ENCODE data around the gene PRL.

The PRL gene

DNA sequence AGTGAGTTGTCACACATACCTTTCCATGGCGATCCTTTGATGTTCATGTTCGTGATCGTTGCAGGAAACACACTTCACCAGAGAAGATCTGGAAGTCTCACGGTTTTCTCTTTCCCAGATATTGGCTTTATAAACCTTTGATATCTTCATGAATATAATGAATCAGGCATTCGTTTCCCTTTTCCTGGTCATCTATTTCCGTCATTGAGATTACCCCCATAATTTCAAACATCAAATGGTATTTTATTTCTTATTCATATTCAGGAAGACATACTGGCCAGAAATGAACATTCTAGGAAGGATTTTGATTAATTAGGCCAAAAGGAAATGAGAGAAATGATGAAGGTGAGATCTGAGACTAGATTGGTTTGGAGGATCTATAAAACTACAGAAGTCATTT lies at the start of gene PRL:
Gene PRL (minus strand): TSS at position 101 of the 400 bp plus-strand sequence. CDS start 54 bp downstream, at position 47.
- DNase-seq, result no peak

DNA sequence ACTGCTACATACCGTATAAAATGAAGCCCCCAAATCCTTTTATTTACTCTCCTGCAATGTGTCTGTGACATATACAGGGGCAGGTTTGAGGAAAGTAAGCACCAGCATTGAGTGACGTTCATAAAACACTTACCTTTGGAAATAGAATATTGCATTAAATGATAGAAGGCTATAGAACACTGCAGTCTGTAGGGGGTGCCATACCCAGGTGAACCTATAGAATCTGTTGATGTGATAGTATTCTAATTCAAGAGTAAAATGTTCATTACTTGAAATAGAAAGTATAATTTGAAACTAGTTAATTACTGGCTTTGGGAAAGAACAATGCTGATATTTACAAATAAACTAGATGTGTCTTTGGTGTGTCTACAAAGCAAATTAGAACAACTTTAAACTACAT lies 47.0 kb upstream of the PRL start:
- DNase-seq, result no peak

DNA sequence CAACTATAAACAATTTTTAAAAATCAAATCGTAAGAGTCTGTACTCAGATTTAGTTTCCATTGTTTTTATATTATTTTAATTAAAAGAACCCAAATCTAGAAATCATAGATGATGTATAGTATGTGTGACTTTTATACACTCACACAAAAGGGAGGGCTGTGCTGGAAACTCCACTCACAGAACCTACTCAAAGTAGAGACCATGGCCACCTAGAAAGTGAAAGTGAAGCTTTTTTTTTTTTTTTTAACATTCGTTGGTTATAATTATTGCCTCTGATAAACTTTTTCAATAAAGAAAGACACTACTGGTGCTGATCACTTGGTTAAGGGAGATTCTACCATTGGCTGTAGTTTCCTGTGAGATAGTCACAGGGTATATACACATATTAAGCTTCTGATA lies 37.9 kb upstream of the PRL start:
- no peak for DNase-seq

DNA sequence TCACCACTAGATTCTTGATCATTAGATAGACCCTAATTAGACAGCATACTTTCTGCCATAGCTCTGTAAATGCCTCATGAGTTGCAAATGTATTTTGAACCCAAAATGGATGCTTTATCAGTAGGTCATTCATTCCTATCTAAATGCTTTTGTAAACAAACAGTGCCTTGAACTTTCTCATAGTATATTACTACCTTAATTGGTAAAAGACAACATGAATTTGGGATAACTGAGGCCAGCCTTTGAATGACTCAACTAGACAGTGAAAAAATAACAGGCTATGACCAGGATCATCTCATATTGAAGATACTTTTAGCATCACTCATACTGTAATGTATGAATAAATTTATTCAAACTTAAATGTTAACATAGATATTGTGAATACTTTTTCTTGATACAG lies 37.0 kb upstream of the PRL start:
- DNase-seq, result peak; percentile 53

DNA sequence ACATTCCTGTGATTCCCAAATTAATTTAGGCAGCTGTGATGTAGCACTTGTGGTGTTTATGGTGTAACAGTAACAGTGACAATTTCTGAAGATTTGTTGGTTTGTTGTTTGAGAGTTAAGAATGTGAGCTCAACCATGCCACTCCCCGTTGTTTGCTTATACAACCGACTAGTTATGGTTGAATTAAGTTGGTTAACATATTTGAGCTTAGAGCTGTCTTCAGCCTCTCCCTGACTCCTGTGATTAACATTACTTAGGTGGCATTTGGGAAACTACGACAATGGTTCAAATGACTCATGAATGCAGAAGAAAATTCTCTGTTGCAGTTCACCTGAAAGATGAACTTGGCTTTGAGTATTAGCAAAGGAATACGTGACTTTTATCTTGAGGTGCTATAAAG lies 35.9 kb upstream of the PRL start:
- DNase-seq, result no peak

DNA sequence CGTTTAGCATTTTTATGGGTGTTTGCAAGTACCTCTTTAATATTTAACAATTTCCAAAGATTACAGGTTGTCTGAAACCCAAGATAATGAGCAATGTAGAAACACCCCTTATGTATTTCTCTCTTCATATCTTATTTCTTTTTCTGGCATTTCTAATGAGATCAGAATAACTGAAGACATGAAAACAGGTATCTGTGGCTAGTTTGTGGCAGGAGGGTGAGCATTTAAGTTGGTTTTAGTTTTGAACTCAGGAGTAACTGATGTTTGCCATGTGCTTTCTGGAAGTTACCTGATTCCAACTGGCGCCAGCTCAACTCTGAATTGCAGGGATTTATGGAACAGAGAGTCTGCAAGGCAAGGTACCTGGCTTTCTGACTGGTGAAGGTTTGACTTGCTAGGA lies 35.4 kb upstream of the PRL start:
- no peak for DNase-seq

DNA sequence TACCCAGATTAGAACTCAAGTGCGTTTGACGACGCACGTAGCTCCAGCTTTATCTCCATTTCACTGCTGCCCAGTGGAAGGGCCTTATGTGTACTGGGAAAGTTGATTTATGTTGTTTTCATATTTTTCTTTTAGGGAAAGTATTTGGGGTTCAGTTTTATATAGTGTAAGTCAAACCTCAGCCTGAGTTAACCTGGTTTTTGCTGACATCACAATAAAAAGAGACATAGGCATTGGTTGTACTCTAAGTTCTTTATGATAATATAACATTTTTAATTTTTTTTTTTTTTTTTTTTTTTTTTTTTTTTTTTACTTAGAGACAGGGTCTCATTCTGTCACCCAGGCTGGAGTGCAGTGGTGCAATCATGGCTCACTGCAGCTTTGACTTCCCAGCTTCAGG lies 34.1 kb upstream of the PRL start:
- no peak for DNase-seq

DNA sequence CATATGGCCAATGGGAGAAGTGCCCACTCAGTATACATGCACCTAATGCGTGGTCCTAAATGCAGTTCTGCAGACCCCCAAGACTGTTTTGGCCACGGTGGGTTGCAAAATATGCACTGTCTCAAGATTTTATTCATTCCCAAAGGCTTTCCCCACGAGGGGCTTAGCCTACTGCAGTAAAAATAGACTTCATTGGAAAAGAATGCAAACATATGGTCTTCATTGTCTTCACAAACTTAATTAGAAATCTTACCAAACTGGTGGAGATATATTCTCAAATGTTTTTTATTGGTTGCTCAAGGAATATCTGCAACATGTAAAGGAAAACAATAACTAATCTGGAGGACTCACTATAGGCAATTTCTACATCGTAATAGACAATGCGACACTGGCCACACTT lies 31.6 kb upstream of the PRL start:
- DNase-seq, result peak; percentile 84

DNA sequence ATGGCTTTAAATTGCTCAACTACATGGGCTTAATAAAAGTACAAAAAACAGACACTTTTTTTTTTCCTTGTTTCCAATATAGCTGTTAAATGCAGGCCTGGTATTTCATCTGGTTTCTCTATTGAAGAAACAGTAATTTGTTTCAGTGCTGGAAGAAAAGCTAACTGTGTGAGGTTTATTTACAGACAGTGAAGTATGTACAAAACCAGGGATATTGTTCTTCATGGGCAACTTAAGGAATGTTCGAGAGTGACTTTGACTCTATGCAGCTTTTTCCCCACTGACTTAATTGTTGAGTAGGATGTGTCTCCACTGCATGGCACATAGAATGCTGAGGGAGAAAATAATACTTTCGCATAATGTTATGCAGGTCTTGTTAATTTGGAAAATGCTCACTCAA lies 31.0 kb upstream of the PRL start:
- DNase-seq, result peak; percentile 57

DNA sequence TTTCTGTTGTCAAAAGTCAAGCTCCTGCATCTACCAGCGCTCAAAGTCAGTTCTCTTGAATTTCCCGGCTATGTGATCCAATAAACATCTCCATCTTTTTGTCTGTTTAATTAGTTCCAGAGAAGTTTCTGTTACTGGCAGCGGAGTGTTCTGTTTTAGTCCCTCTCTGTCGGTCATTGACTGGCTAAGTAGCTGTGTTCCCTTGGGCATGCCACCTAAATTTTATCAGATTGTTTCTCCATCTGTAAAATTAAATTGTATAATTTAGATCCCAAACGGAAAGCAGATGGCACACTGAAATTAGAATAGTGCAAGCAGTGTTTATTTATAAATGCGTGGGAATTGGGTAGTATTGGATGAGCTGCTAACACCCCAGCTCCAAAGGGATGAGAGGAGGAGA lies 29.7 kb upstream of the PRL start:
- no peak for DNase-seq

DNA sequence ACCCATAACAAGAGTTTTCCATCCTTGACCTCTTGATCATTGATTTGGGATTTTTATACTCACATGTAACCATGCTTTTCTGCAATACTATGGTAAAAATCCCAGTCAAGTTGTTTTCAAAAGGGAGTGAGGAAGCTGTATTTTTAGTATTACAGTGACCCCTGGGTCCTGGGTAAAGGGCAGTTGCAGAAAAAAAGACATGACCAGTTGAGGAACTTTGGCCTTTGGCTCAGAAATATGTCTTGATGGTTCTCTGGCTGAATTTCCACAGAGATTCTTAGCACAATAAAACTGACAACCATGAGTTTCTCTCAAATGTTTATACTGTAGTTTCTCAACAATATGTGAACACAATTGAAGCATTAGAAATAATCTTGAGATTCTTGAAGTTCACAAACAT lies 28.6 kb upstream of the PRL start:
- no peak for DNase-seq

DNA sequence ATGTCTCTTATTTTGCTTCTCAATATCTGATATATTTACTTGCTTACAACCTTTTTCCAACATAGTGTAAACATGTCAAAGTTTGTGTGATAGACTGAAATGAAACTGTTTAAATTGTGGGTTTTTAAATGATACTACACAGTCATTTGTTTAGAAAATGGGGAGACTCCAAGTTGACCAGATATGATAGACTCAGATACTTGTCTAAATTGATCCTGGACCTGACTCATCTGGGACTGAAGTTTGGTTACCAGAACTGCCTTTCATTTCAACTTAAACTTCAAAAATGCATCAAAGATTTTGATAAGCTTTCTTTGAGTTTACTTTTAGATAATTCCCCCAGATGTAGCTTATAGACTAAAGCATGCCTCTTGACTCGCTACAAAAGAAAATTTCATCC lies 27.0 kb upstream of the PRL start:
- no peak for DNase-seq

DNA sequence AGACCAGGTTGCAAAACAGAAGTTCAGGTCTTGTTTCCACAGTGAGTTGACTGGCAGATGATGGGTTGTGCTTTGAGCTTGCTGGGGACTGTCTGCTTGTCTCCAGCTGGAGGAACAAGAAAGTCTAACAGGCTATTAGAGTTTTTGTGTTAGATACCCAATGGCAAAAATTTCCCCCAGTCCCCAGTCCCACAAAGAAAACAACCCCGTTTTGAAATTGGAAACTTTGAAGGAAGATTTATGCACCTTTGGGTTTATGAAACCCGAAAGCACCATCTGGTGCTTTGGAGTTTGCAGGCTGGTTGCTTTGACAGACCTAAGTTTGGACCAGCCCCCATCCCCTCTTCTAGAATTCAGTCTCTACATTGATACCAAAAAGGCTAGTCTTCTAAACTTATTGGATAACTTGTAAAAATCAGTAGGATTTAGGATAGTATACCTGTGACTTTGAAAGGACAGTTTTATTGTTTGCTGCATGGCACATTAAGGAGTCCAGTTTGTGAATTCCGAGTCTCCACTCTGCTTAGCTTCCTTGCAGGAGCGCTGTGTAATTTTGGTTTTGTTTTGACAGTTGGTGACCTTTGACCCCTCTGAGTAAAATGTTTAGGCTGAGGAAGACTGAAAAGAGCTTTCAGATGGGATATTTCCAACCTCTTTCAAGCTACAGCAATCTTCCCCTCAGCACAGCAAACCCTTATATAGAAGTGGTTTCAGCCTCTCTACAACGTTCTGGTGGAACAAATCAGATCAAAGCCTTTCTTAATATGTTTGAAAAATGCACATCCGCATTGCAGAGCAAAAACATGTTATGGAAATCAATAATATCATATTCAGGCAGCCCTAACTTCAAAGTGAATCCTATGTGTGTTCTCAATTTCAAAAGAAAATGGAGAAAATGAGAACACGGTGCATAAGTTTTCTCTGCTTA lies 25.5 kb upstream of the PRL start:
- DNase-seq, result peak; percentile 41

DNA sequence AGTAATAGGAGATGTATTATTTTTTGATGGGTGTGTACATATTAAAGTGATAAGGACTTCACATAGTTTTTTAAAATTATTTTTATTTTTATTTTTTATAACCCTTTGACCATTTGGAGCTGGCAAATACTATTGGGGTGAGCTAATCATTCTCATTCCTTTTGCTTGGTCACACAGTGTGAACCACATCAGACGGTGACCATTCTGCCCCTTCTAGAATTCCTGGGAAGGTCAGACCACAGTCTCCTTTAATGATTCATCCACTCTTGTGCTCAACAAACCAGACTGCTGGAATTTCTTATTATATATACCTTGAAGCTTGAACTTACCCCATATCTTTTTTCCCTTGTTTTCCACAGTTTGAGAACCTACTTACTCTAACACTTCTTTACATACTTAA lies 23.9 kb upstream of the PRL start:
- DNase-seq, result peak; percentile 96

DNA sequence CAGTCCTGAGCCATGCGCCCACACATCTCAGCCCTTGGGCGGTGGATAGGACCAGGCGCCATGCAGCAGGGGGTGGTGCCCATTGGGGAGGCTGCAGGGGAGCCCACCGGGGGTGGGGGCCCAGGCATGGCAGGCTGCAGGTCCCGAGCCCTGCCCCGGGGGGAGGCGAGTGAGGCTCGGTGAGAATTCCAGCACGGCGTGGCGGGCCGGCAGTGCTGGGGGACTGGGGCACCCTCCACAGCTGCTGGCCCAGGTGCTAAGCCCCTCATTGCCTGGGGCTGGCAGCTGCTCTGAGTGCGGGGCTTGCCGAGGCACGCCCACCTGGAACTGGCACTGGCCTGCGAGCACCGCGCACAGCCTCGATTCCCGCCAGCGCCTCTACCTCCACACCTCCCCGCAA lies 21.6 kb upstream of the PRL start:
- DNase-seq, result no peak

DNA sequence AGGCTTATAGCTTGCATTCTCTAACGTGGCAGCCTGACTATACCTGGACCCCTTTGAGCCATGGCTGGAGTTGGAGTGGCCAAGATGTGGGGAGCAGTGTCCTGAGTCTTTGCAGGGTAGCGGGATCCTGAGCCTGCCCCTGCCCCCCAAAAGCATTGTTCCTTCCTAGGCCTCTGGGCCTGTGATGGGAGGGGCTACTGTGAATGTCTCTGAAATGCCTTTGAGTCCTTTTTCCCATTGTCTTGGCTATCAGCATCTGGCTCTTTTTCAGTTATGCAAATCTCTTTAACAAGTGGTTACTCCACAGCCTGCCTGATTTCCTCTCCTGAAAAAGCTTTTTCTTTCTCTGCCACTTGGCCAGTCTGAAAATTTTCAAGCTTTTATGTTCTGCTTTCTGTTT lies 17.0 kb upstream of the PRL start:
- DNase-seq, result no peak

DNA sequence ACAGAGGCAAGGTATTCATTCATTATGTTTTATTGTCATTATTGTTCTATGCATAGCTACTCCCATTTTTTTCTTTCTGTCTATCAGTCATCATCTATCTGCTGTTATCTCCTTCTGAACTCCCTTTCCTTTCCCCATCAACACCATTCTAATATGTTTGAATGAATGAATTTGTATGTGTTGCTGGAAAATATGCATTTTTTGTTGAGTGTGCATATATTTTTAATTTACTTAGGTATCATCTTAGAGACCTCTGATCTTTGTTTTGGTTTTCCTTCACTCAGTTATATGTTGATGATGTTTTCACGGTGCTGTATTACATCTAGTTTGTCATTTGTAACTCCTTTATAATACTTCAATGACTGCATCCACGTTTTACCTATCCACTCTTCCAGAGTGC lies 12.1 kb upstream of the PRL start:
- no peak for DNase-seq

DNA sequence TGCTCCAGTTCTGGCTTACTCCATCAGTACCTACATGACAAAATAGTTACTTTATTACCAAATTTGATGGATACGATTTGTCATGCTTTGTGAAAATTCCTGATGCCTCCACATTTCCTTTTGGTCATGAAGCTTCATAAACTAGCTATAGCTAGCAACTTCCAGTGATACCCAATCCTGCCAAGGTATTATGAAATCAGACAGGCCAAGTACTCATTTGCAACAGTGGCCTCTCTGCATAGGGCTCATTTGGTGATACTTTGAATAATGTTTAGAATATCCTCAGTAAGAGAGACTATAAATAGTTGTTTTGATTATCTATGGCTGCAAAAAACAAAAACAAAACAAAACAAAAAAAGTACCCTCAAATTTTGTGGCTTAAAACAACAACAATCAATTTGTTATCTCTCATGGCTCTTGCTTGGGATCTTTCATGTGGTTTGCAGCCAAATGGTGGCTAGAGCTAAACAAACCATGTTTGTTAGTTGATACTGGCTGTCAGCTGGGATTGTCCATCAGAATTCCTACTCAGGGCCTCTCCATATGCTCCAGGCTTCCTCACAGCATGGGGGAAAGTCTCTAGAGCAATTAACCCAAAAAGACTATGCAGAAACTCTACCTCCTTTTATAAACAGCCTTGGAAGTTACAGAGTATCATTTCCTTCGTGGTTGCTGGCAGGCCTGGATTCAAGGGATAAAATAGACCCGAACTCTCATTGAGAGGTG lies 10.1 kb upstream of the PRL start:
- DNase-seq, result no peak

DNA sequence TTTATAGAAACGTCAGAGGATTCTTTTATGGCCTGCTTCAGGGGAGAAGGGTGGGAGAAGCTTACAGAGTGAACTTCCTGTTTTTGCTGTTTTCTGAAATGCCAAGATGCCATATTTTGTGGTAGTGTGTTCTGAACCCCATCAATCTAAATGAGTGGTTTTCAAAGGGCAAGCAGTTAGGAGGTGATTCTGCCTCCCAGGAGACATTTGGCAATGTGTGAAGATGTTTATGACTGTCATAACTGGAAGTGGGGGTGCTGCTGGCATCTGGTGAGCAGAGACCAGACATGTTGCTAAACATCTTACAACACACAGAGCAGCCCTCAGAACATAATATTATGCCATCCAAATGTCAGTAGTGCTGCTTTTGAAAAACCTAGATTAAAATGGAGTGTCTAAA lies 6.0 kb upstream of the PRL start:
- no peak for DNase-seq

DNA sequence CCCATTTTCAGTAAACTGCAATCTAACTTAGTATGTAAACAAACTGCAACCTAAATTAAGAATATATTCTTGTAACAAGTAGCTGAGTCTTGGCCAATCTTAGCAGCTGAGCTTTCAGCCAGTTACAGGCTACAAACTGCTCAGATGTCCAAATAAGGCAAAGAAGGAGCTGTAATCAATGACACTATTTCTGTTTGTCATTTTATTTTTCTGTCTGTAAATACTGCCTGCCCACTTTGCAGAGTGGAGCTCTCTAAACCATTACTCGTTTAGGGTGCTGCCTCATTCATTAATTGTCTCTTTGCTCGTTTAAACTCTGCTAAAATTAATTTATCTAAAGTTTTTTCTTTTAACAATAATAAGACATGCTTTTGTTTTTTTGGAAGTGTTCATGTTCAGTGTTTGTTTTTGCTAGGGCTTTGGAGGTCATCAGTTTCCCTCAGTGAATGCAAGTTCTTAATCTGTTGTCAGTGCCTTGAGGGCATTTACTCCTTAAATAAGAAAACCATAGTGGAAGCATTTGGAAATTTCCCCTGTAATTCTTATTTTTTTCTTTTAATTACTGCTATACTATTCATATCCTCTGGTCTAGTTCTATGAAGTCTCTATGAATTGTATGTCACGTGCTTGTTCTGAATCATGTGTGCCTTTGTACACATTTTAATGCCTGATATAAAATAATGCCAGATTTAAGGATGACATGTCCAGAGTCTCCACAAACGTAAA lies 3.6 kb upstream of the PRL start:
- no peak for DNase-seq

DNA sequence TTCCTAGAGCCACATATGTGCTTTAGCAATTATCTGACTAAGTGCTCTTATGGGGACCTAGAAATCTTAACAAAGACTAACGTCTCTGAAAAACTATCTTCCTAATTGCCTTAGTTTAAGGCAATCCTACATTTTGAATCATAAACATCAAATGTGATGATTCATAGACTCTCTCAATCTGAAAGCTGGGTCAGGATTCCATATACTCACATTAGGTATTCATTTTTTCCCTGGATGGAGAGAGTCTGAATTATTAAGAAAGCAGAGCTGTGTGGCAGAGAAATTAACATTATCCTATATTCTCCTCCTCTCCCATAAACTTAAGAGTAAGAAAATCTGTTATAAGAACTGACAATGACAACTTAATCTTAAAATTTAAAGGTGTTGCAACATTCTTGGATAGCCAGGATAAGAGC lies 1.6 kb upstream of the PRL start:
- DNase-seq, result peak; percentile 63

DNA sequence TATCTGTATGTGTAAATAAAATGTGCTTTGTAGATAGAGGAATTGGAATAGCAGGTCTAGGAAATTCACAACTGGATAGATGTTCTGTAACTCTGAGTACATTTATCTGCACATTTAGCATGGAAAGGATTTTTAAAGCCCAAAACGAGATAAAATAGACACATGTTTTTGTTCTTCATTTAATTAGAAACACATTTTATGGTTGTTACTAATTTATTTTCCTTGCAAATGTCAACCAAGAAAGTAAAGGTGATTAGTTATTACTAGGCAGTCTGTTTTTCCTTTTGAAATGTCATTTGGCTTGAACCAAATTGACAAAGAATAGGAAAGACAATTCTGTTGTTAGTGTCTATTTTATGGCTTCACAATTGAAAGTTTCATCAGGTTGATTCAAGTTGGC lies 769 bp downstream of the PRL start:
- peak; percentile 6 for DNase-seq

DNA sequence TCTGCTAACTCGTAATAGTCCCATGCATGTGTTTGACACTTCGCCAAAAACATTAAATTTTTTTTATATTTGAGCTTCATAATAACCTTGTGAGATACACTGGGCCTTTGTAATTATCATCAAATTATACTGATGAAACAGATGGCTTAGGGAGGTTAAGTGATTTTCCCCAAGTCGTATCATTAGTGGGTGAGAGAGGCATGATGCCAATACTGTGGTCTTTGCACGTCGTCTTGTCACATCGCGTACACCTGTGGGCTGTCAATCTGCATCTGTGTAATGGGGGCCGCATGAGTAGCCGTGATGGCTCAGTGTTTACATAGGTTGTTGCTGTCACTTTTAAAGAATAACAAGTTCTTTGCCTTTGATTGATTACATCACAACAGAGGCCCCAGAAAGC lies 1.7 kb downstream of the PRL start:
- DNase-seq, result no peak

DNA sequence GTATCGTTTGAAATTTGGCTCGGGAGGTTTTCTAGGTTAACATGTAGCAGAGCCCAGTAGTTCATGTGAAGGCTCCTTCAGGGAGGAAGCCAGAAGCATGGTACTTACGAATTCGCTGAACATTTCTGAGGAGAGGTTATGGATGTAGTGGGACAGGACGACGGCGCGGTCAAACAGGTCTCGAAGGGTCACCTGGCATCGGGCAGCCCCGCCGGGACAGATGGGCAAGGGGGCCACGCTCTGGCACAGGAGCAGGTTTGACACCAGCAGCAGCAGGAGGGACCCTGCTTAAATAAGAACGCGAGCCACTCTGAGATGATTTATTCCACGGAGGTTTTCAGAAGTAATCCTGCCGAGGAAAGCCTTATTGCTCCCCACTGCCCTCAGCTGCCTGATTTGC lies 2.5 kb downstream of the PRL start:
- no peak for DNase-seq

All from fibroblast of upper back skin (primary cell).